22Rv1 (cell line): ENCODE results near the gene ZNF883.

ENCODE experiments used
- H3K27ac ChIP-seq: fragments of 450-650 bp; 2 replicates; pipeline ENCODE4 v1.5.1; 2017
- CTCF ChIP-seq: fragments of 450-650 bp; IDR thresholded peaks from 2 replicates; pipeline ENCODE4 v1.5.1; 2017; ENCODE audit warnings: mild to moderate bottlenecking
- ZFX ChIP-seq: fragments of 450-650 bp; IDR thresholded peaks from 2 replicates; pipeline ENCODE4 v1.6.1; 2017; ENCODE audit warnings: antibody characterized with exemption, borderline replicate concordance

Gene ZNF883

GRCh38 chr9:112917047-112917986 lies 94.7 kb downstream of the ZNF883 start:
- H3K27ac ChIP-seq: no peak overlapping the region
- no peak for TF ChIP-seq CTCF
- no peak for TF ChIP-seq ZFX

- no peak overlapping the region for H3K27ac ChIP-seq
- no peak for TF ChIP-seq CTCF
- no peak for TF ChIP-seq ZFX
Observed at GRCh38 chr9:112914524-112914923, 97.5 kb downstream of the ZNF883 start.

- TF ChIP-seq CTCF (no peak), ZFX (no peak)
- no peak overlapping the region for H3K27ac ChIP-seq
Observed at GRCh38 chr9:112913326-112913725, 98.7 kb downstream of the ZNF883 start.

DNA sequence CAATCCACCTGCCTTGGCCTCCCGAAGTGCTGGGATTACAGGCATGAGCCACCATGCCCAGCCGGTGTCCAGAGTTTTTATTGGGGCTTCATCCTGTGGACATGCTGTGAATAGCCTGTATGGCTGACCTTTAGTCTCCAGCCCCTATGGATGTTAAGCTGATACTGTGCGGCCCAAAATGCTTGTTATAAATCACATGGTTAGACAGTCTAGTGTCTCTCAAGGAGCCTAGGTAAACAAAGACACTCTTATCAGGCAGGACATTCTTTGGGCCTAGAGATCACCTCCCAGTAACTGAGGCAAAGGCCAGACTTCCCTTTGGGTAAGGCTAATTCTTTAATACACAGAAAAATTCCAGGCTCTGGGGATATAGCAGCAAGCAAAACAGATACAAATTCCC lies 99.4 kb downstream of the ZNF883 start:
- H3K27ac ChIP-seq: no peak overlapping the region
- no peak for TF ChIP-seq ZFX
- no peak for TF ChIP-seq CTCF

- H3K27ac ChIP-seq: no peak overlapping the region
- TF ChIP-seq CTCF (no peak), ZFX (no peak)
Observed at GRCh38 chr9:112911736-112912135, 100.3 kb downstream of the ZNF883 start.
